Keratinocyte (primary cell): ENCODE data around the gene MAST2.
"Not testable (repeated sequence)": the region's sequence is repeated elsewhere in the genome, so short reads cannot be mapped to it uniquely, and the experiment has no call there.

Experiments
- CTCF ChIP-seq, 3 experiments: IDR thresholded peaks in 1 of 3; conservative IDR thresholded peaks in 1 of 3; optimal IDR thresholded peaks in 1 of 3; 2 replicates in 2 of 3; 3 replicates in 1 of 3; pipeline versions ENCODE3 to v1.5.1; 2011; ENCODE audit warnings: low read length in 3 of 3, mild to moderate bottlenecking in 3 of 3, moderate library complexity in 2 of 3, control low read depth in 1 of 3, inconsistent platforms in 1 of 3; ENCODE audit not compliant: insufficient read depth in 2 of 3; ENCODE audit errors: extremely low read depth in 1 of 3
- EZH2 ChIP-seq: IDR thresholded peaks from one replicate; pipeline ENCODE4 v1.6.1; 2012; ENCODE audit warnings: inconsistent platforms, mild to moderate bottlenecking, low read length, moderate library complexity

GRCh38 chr1:45838322-45838721, 34.9 kb downstream of the MAST2 start:
- TF ChIP-seq CTCF (optimal IDR thresholded peaks at IDR 0.05 in 1 of 3, IDR thresholded peaks at IDR 0.05 in 1 of 3, conservative IDR thresholded peaks at IDR 0.05 in 1 of 3; ENCODE audit: extremely low read depth in 1 of 3, insufficient read depth in 2 of 3, low read length in 3 of 3); EZH2: not testable (repeated sequence)
